CD8-positive, alpha-beta memory T cell (primary cell): ENCODE measurements around the gene ANKMY2. TPM values are rescaled to one million over a fixed set of nuclear protein-coding genes. Genes with fewer than 3 reads are reported as not detected.
"Not testable (repeated sequence)": the region's sequence is repeated elsewhere in the genome, so short reads cannot be mapped to it uniquely, and the experiment has no call there.

Experiments used
- CTCF ChIA-PET: fragments of 350-600 bp; sonication (Branson Sonifier 250); formaldehyde crosslinking; loops from one replicate; lab custom pipeline; 2021; ENCODE audit warnings: antibody characterized with exemption; lab: Charles Lee
- POLR2A ChIA-PET: fragments of 350-600 bp; sonication (Branson Sonifier 250); formaldehyde crosslinking; loops from one replicate; lab custom pipeline; 2021; ENCODE audit warnings: antibody characterized with exemption; lab: Charles Lee
- DNase-seq, 5 donors: peaks; one replicate each; pipeline versions ENCODE4 v3.0.0 to v3.0.0-alpha.2; 2020 to 2022; ENCODE audit warnings: mixed read lengths in 1 of 5
- H3K27ac ChIP-seq: one replicate; pipeline ENCODE4 v1.7.0; 2013; ENCODE audit warnings: low read depth, mild to moderate bottlenecking, low read length, moderate library complexity
- H3K27me3 ChIP-seq: 2 replicates; pipeline ENCODE4 v1.7.0; 2013; ENCODE audit warnings: low read length, mild to moderate bottlenecking; ENCODE audit not compliant: insufficient read depth, poor library complexity, severe bottlenecking
- H3K36me3 ChIP-seq: 2 replicates; pipeline ENCODE4 v1.7.0; 2013; ENCODE audit warnings: mild to moderate bottlenecking, low read length, moderate library complexity; ENCODE audit not compliant: insufficient read depth
- H3K4me1 ChIP-seq: 2 replicates; pipeline ENCODE4 v1.7.0; 2013; ENCODE audit warnings: mild to moderate bottlenecking, low read length, moderate library complexity; ENCODE audit not compliant: insufficient read depth
- H3K4me3 ChIP-seq: 2 replicates; pipeline ENCODE4 v1.7.0; 2013; ENCODE audit warnings: mild to moderate bottlenecking, low read length
- H3K9me3 ChIP-seq: 2 replicates; pipeline ENCODE4 v1.7.0; 2013; ENCODE audit warnings: mild to moderate bottlenecking, low read length
- H3K27ac Mint-ChIP-seq, 8 donors: one replicate each; pipeline ENCODE4 v1.8.0; 2020 to 2021; ENCODE audit warnings: mixed read lengths in 8 of 8, mild to moderate bottlenecking in 6 of 8, inconsistent platforms in 3 of 8, moderate library complexity in 3 of 8
- H3K27me3 Mint-ChIP-seq, 2 donors: one replicate each; pipeline ENCODE4 v1.8.0; 2020 to 2021; ENCODE audit warnings: mixed read lengths in 2 of 2, mild to moderate bottlenecking in 1 of 2, moderate library complexity in 1 of 2
- H3K36me3 Mint-ChIP-seq, 3 donors: one replicate each; pipeline ENCODE4 v1.8.0; 2020 to 2021; ENCODE audit warnings: mixed read lengths in 3 of 3, inconsistent platforms in 1 of 3, mild to moderate bottlenecking in 1 of 3
- H3K4me1 Mint-ChIP-seq, 3 donors: one replicate each; pipeline ENCODE4 v1.8.0; 2020 to 2021; ENCODE audit warnings: mixed read lengths in 3 of 3, inconsistent platforms in 1 of 3, mild to moderate bottlenecking in 1 of 3
- H3K4me3 Mint-ChIP-seq, 7 donors: one replicate each; pipeline ENCODE4 v1.8.0; 2020 to 2021; ENCODE audit warnings: mixed read lengths in 7 of 7, mild to moderate bottlenecking in 6 of 7, moderate library complexity in 4 of 7, inconsistent platforms in 2 of 7
- H3K9me3 Mint-ChIP-seq, 5 donors: one replicate each; pipeline ENCODE4 v1.8.0; 2020 to 2022; ENCODE audit warnings: mixed read lengths in 5 of 5, mild to moderate bottlenecking in 3 of 5, moderate library complexity in 2 of 5, inconsistent platforms in 1 of 5
- polyA plus RNA-seq: library from polyadenylated mRNA; unstranded; fragments of 300-500 nt; fragmentation: Illumina TruSeq; gene quantifications from one replicate; pipeline ENCODE4 v1.2.3, GENCODE V29; 2021
- total RNA-seq, 2 experiments: library from RNA; stranded (reverse); gene quantifications; one replicate each; pipeline ENCODE4 v1.2.3, GENCODE V29; 2021

ANKMY2 gene
- total and polyA plus RNA-seq, 3 experiments from 2014 or later = 10.7 to 20.1 (median 10.9) TPM

DNA sequence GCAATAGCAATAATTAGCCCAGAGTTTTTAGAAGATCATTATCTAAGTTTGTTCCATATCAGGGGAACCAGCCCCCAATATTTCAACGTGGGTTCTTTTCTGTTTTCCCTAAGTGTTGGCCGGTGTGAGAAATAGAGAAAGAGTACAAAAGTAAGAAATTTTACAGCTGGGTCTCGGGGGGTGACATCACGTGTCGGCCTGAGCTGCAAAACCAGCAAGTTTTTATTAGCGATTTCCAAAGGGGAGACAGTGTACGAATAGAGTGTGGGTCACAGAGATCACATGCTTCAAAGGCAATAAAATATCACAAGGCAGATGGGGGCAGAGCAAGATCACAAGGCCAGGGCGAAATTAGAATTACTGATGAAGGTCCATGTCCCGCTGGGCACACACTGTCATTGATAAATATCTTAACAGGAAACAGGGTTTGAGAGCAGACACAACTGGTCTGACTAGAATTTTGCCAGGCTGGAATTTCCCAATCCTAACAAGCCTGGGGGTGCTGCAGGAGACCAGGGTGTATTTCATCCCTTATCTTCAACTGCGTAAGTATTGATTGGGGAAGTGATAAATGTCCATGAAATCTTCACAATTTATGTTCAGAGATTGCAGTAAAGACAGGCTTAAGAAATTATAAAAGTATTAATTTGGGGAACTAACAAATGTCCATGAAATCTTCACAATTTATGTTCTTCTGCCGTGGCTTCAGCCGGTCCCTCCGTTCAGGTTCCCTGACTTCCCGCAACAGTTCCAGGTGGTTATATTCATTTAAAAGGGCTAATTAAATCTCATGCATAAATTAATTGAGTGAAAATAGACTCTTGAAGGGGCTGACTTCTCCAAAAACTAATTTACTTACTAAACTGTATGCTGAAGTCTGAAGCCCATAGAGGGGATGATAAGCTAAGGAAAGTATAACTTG lies 33.4 kb upstream of the ANKMY2 start:
- H3K4me1 Mint-ChIP-seq, H3K4me3 Mint-ChIP-seq, H3K27me3 ChIP-seq, H3K9me3 Mint-ChIP-seq, H3K9me3 ChIP-seq, H3K27ac ChIP-seq, H3K27ac Mint-ChIP-seq, DNase-seq, H3K27me3 Mint-ChIP-seq, H3K4me1 ChIP-seq, H3K4me3 ChIP-seq, CTCF ChIA-PET: not testable (repeated sequence)
- POLR2A ChIA-PET = interaction anchor here (0.6 kb wide), 1 partner anchor 43 kb away, joined by 6 read pairs; no protein-coding TSS in a partner anchor
- peaks cover 16 to 69% (median 43%) of the 10 kb centered on the region in 3 donors for H3K36me3 Mint-ChIP-seq
- H3K36me3 ChIP-seq = peaks cover 13% of the 10 kb centered on the region

DNA sequence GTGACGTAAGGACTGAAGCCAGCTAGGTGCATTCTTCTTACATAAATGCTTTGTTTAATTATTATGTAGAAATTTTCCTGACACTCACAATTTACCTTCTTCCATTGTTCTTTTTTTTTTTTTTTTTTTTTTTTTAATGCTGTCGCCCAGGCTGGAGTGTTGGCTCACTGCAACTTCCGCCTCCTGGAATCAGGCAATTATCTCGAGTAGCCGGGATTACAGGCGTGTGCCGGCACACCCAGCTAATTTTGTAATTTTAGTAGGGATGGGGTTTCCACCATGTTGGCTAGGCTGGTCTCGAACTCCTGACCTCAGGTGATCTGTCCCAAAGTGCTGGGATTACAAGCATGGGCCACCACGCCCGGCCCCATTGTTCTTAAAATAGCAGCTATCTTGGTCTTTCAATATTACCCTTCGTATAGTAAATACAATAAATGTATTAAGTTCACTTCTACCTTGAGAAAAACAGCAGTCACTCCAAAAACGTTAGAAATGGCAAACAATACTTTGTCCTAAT lies 32.5 kb upstream of the ANKMY2 start:
- POLR2A ChIA-PET = interaction anchor here (0.6 kb wide), 1 partner anchor 42 kb away, joined by 6 read pairs; no protein-coding TSS in a partner anchor
- Mint-ChIP-seq H3K27me3 (no peaks in the 10 kb centered on the region), H3K4me1 (peaks cover 0 to 2% (median 0%) of the 10 kb centered on the region in 3 donors), H3K4me3 (no peak overlapping the region), H3K9me3 (no peaks in the 10 kb centered on the region), H3K27ac (no peak overlapping the region), H3K36me3 (peaks cover 16 to 65% (median 39%) of the 10 kb centered on the region in 3 donors)
- CTCF ChIA-PET = no interaction called here
- Histone ChIP-seq H3K27ac (no peak overlapping the region), H3K36me3 (peaks cover 13% of the 10 kb centered on the region), H3K27me3 (no peaks in the 10 kb centered on the region), H3K4me1 (no peaks in the 10 kb centered on the region), H3K9me3 (no peaks in the 10 kb centered on the region), H3K4me3 (no peak overlapping the region)
- no peak for DNase-seq

DNA sequence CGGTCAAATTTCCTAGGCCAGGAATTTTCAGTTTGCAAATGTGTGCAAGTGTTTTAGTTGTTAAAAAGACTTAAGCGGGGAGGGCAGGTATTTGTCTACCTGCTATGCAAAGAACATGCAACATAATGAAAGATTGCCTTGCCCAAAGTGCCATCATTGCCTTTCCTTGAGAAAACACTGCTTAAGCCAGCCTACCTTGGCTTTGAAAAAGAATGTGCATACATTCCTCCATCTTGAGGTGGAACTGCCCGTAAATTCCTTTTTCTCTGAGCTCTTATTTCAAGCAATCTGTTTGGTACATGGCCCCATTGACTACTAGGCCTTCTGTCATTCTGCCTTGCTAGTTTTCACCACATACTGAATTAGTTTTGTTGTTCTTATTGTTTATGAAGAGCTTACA lies 29.7 kb upstream of the ANKMY2 start:
- no peaks in the 10 kb centered on the region for H3K9me3 Mint-ChIP-seq
- no peak overlapping the region for H3K27ac Mint-ChIP-seq
- Histone ChIP-seq H3K27me3 (no peaks in the 10 kb centered on the region), H3K4me3 (no peak overlapping the region), H3K9me3 (no peaks in the 10 kb centered on the region), H3K36me3 (no peaks in the 10 kb centered on the region), H3K4me1 (no peaks in the 10 kb centered on the region), H3K27ac (no peak overlapping the region)
- POLR2A ChIA-PET = no interaction called here
- no peaks in the 10 kb centered on the region for H3K27me3 Mint-ChIP-seq
- DNase-seq = no peak
- H3K36me3 Mint-ChIP-seq = peaks cover 21 to 60% (median 26%) of the 10 kb centered on the region in 3 donors
- peaks cover 6 to 15% (median 8%) of the 10 kb centered on the region in 3 donors for H3K4me1 Mint-ChIP-seq
- CTCF ChIA-PET = interaction anchor here (1.4 kb wide), 1 partner anchor 13 kb away, joined by 5 read pairs; no protein-coding TSS in a partner anchor
- no peak overlapping the region for H3K4me3 Mint-ChIP-seq

- Histone ChIP-seq H3K36me3 (no peaks in the 10 kb centered on the region), H3K4me3 (no peak overlapping the region), H3K27me3 (no peaks in the 10 kb centered on the region), H3K4me1 (no peaks in the 10 kb centered on the region), H3K9me3 (no peaks in the 10 kb centered on the region), H3K27ac (no peak overlapping the region)
- no peak overlapping the region for H3K27ac Mint-ChIP-seq
- no peaks in the 10 kb centered on the region for H3K9me3 Mint-ChIP-seq
- peaks cover 18 to 61% (median 22%) of the 10 kb centered on the region in 3 donors for H3K36me3 Mint-ChIP-seq
- ChIA-PET CTCF (no interaction called here), POLR2A (no interaction called here)
- no peak overlapping the region for H3K4me3 Mint-ChIP-seq
- H3K27me3 Mint-ChIP-seq = no peaks in the 10 kb centered on the region
- DNase-seq = no peak
- peaks cover 8 to 36% (median 20%) of the 10 kb centered on the region in 3 donors for H3K4me1 Mint-ChIP-seq
Measured at GRCh38 chr7:16671811-16672210, 26.3 kb upstream of the ANKMY2 start.

GRCh38 chr7:16670731-16671344 lies 25.3 kb upstream of the ANKMY2 start:
- no peaks in the 10 kb centered on the region for H3K9me3 Mint-ChIP-seq
- DNase-seq = no peak
- peaks cover 18 to 59% (median 20%) of the 10 kb centered on the region in 3 donors for H3K36me3 Mint-ChIP-seq
- Histone ChIP-seq H3K36me3 (no peaks in the 10 kb centered on the region), H3K27me3 (no peaks in the 10 kb centered on the region), H3K4me3 (no peak overlapping the region), H3K9me3 (no peaks in the 10 kb centered on the region), H3K4me1 (no peaks in the 10 kb centered on the region), H3K27ac (no peak overlapping the region)
- H3K27me3 Mint-ChIP-seq = no peaks in the 10 kb centered on the region
- CTCF ChIA-PET = no interaction called here
- H3K4me3 Mint-ChIP-seq = no peak overlapping the region
- H3K27ac Mint-ChIP-seq = no peak overlapping the region
- POLR2A ChIA-PET = no interaction called here
- peaks cover 8 to 36% (median 20%) of the 10 kb centered on the region in 3 donors for H3K4me1 Mint-ChIP-seq

DNA sequence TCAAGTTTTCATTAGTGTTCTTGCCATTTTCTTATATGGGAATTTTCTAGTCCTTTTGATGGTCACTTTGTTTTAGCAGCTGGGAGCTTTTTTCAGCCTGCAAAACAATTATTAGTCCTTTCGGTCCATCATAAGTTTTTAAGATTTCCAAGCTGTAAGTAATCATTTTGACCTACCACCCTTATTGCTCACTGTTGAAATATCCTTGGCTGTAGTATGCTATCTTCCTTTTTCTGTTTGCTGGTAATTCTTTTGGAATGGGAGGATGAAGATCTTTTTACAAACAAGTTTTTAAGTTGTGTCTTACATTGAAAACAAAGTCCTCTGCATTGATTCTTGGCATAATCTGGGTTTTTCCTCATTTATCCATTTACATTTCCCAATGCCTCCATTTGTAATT lies 24.5 kb upstream of the ANKMY2 start:
- POLR2A ChIA-PET = no interaction called here
- H3K36me3 ChIP-seq = no peaks in the 10 kb centered on the region

DNA sequence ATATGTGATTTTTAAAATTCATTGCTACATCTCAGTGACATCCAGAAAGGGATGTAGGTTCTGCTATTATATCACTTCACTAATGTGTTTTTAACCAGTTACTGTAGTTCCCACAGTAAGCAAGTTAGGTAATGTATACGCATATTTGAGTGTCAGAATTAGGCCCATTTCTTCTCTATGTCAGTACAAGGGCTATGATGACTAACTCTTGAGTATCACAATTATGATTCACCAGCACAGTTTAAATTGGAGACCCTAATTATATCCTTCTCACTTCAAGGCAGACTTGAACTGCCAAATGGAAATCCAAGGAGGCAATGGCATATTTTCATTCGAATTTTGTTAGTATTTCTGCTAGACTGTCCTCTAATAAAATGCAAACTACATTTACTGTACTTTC lies 24.0 kb upstream of the ANKMY2 start:
- CTCF ChIA-PET = no interaction called here

More for the DNA sequence above, 24.5 kb upstream of the ANKMY2 start:
- CTCF ChIA-PET = no interaction called here
- Histone ChIP-seq H3K27me3 (no peaks in the 10 kb centered on the region), H3K27ac (no peak overlapping the region), H3K4me3 (no peak overlapping the region), H3K4me1 (no peaks in the 10 kb centered on the region), H3K9me3 (no peaks in the 10 kb centered on the region)
- Mint-ChIP-seq H3K27me3 (no peaks in the 10 kb centered on the region), H3K27ac (peak overlapping the region in 1 of 8 donors; percentile 23), H3K9me3 (peaks cover 0 to 2% (median 0%) of the 10 kb centered on the region in 5 donors), H3K36me3 (peaks cover 16 to 58% (median 18%) of the 10 kb centered on the region in 3 donors), H3K4me3 (no peak overlapping the region), H3K4me1 (peaks cover 9 to 40% (median 20%) of the 10 kb centered on the region in 3 donors)
- DNase-seq = no peak

More for the DNA sequence above, 24.0 kb upstream of the ANKMY2 start:
- H3K36me3 Mint-ChIP-seq = peaks cover 16 to 57% (median 18%) of the 10 kb centered on the region in 3 donors
- H3K4me1 Mint-ChIP-seq = peaks cover 9 to 40% (median 20%) of the 10 kb centered on the region in 3 donors
- no peak overlapping the region for H3K27ac ChIP-seq
- H3K4me3 ChIP-seq = no peak overlapping the region
- H3K4me3 Mint-ChIP-seq = no peak overlapping the region
- H3K9me3 Mint-ChIP-seq = peaks cover 0 to 2% (median 0%) of the 10 kb centered on the region in 5 donors
- H3K27me3 Mint-ChIP-seq = no peaks in the 10 kb centered on the region
- no peaks in the 10 kb centered on the region for H3K9me3 ChIP-seq
- no peaks in the 10 kb centered on the region for H3K4me1 ChIP-seq
- no peak overlapping the region for H3K27ac Mint-ChIP-seq
- H3K36me3 ChIP-seq = no peaks in the 10 kb centered on the region
- no peaks in the 10 kb centered on the region for H3K27me3 ChIP-seq
- no peak for DNase-seq
- POLR2A ChIA-PET = no interaction called here
